UCSD-AML1 (cell line): ENCODE results near the gene TBC1D3L.
"Not testable (repeated sequence)": the region's sequence is repeated elsewhere in the genome, so short reads cannot be mapped to it uniquely, and the experiment has no call there.

Experiments used
- DNase-seq: peaks from one replicate; lab custom pipeline; 2025; ENCODE audit not compliant: unreplicated experiment; lab: John Stamatoyannopoulos, UW

The TBC1D3L gene

GRCh38 chr17:37988960-37989359 is at the start of gene TBC1D3L:
Gene TBC1D3L, minus strand, starts transcription at chr17:37989060. Its CDS starts 1,540 bp downstream, at chr17:37987520.
- not testable (repeated sequence) for DNase-seq

- not testable (repeated sequence) for DNase-seq
Measured at GRCh38 chr17:38003676-38004075, 14.8 kb upstream of the TBC1D3L start, which contains the start of gene TBC1D3D. Gene TBC1D3D, plus strand, starts transcription at chr17:38003976. Its CDS starts 1,585 bp downstream, at chr17:38005561.
